Nephron progenitor cell (in vitro differentiated cells): ENCODE measurements around the gene STXBP6.

Experiments used
- DNase-seq: peaks from one replicate; pipeline ENCODE4 v3.0.0; 2021
- H3K27ac Mint-ChIP-seq: 2 replicates; pipeline ENCODE4 v1.8.0; 2021; ENCODE audit warnings: mild to moderate bottlenecking, moderate library complexity, mixed read lengths
- H3K27me3 Mint-ChIP-seq: 2 replicates; pipeline ENCODE4 v1.8.0; 2021; ENCODE audit warnings: mild to moderate bottlenecking, low read depth, mixed read lengths; ENCODE audit not compliant: poor library complexity
- H3K36me3 Mint-ChIP-seq: 2 replicates; pipeline ENCODE4 v1.8.0; 2021; ENCODE audit warnings: low read depth, mixed read lengths
- H3K4me1 Mint-ChIP-seq: 2 replicates; pipeline ENCODE4 v1.8.0; 2021; ENCODE audit warnings: mixed read lengths
- H3K4me3 Mint-ChIP-seq: 2 replicates; pipeline ENCODE4 v1.8.0; 2021; ENCODE audit warnings: mild to moderate bottlenecking, moderate library complexity, mixed read lengths
- H3K9me3 Mint-ChIP-seq: 2 replicates; pipeline ENCODE4 v1.8.0; 2021; ENCODE audit warnings: mild to moderate bottlenecking, moderate library complexity, mixed read lengths
- CTCF ChIP-seq: fragments of 200-600 bp; sonication (generic); IDR thresholded peaks from 2 replicates; pipeline ENCODE4 v1.5.0; 2021; ENCODE audit warnings: antibody characterized with exemption

STXBP6 gene

GRCh38 chr14:24885410-24885913, 164.5 kb downstream of the STXBP6 start:
- no peak overlapping the region for H3K4me3 Mint-ChIP-seq
- H3K27ac Mint-ChIP-seq: no peak overlapping the region
- H3K27me3 Mint-ChIP-seq: no peaks in the 10 kb centered on the region
- peaks cover 4% of the 10 kb centered on the region for H3K4me1 Mint-ChIP-seq
- TF ChIP-seq CTCF: no peak
- H3K36me3 Mint-ChIP-seq: peaks cover 12% of the 10 kb centered on the region
- no peak for DNase-seq
- peaks cover 15% of the 10 kb centered on the region for H3K9me3 Mint-ChIP-seq

- Mint-ChIP-seq H3K36me3 (no peaks in the 10 kb centered on the region), H3K4me1 (peaks cover 17% of the 10 kb centered on the region), H3K9me3 (no peaks in the 10 kb centered on the region), H3K27ac (peak overlapping the region; percentile 22), H3K27me3 (no peaks in the 10 kb centered on the region), H3K4me3 (no peak overlapping the region)
- no peak for DNase-seq
- no peak for TF ChIP-seq CTCF
These were observed 166.4 kb downstream of the STXBP6 start for GRCh38 chr14:24883576-24883975.

GRCh38 chr14:24881116-24881893, 168.6 kb downstream of the STXBP6 start:
- no peaks in the 10 kb centered on the region for H3K27me3 Mint-ChIP-seq
- no peaks in the 10 kb centered on the region for H3K36me3 Mint-ChIP-seq
- H3K4me3 Mint-ChIP-seq: no peak overlapping the region
- H3K4me1 Mint-ChIP-seq: peaks cover 17% of the 10 kb centered on the region
- DNase-seq: no peak
- no peaks in the 10 kb centered on the region for H3K9me3 Mint-ChIP-seq
- no peak for TF ChIP-seq CTCF
- H3K27ac Mint-ChIP-seq: no peak overlapping the region

GRCh38 chr14:24880689-24881088, 169.3 kb downstream of the STXBP6 start:
- DNase-seq: no peak
- TF ChIP-seq CTCF: no peak
- Mint-ChIP-seq H3K9me3 (no peaks in the 10 kb centered on the region), H3K27ac (no peak overlapping the region), H3K36me3 (no peaks in the 10 kb centered on the region), H3K27me3 (no peaks in the 10 kb centered on the region), H3K4me3 (no peak overlapping the region), H3K4me1 (peaks cover 17% of the 10 kb centered on the region)

- no peaks in the 10 kb centered on the region for H3K27me3 Mint-ChIP-seq
- H3K4me1 Mint-ChIP-seq: peaks cover 17% of the 10 kb centered on the region
- H3K9me3 Mint-ChIP-seq: no peaks in the 10 kb centered on the region
- no peak overlapping the region for H3K4me3 Mint-ChIP-seq
- H3K36me3 Mint-ChIP-seq: no peaks in the 10 kb centered on the region
- TF ChIP-seq CTCF: no peak
- DNase-seq: no peak
- H3K27ac Mint-ChIP-seq: peak overlapping the region; percentile 47
These were observed 170.1 kb downstream of the STXBP6 start for GRCh38 chr14:24879661-24880386.
